NCI-H345 (cell line): ENCODE data around the gene KDELR3.

ENCODE experiments used
- DNase-seq: peaks from one replicate; lab custom pipeline; 2025; lab: John Stamatoyannopoulos, UW

KDELR3 gene

GRCh38 chr22:38467904-38468442, at the start of gene KDELR3:
KDELR3 (plus strand) TSS chr22:38468096; CDS start chr22:38468234, 138 bp downstream.
- DNase-seq, result peak; percentile 20

- DNase-seq, result no peak
Observed at GRCh38 chr22:38418589-38418988, 49.3 kb upstream of the KDELR3 start.

- DNase-seq, result peak; percentile 20
Observed at GRCh38 chr22:38419121-38419857, 48.6 kb upstream of the KDELR3 start.

- DNase-seq, result no peak
Observed at GRCh38 chr22:38419858-38420160, 48.1 kb upstream of the KDELR3 start.

- no peak for DNase-seq
Observed at GRCh38 chr22:38420734-38421133, 47.2 kb upstream of the KDELR3 start.

GRCh38 chr22:38422611-38423511, 45.0 kb upstream of the KDELR3 start:
- peak; percentile 87 for DNase-seq

- DNase-seq, result peak; percentile 70
Observed at GRCh38 chr22:38423512-38424503, 44.1 kb upstream of the KDELR3 start.

GRCh38 chr22:38424525-38425080, 43.3 kb upstream of the KDELR3 start:
- no peak for DNase-seq

- no peak for DNase-seq
Observed at GRCh38 chr22:38426628-38427027, 41.3 kb upstream of the KDELR3 start.

- no peak for DNase-seq
Observed at GRCh38 chr22:38427465-38427864, 40.4 kb upstream of the KDELR3 start.

- DNase-seq, result no peak
Observed at GRCh38 chr22:38427940-38428339, 40.0 kb upstream of the KDELR3 start.

GRCh38 chr22:38428714-38429113, 39.2 kb upstream of the KDELR3 start:
- no peak for DNase-seq

- DNase-seq, result peak; percentile 9
Observed at GRCh38 chr22:38429499-38430068, 38.3 kb upstream of the KDELR3 start.

GRCh38 chr22:38431266-38432010, 36.5 kb upstream of the KDELR3 start:
- DNase-seq, result no peak

- no peak for DNase-seq
Observed at GRCh38 chr22:38432264-38432663, 35.6 kb upstream of the KDELR3 start.

- DNase-seq, result no peak
Observed at GRCh38 chr22:38433871-38434270, 34.0 kb upstream of the KDELR3 start.

GRCh38 chr22:38435010-38435409, 32.9 kb upstream of the KDELR3 start:
- DNase-seq, result no peak

- no peak for DNase-seq
Observed at GRCh38 chr22:38435965-38436364, 31.9 kb upstream of the KDELR3 start.

GRCh38 chr22:38436629-38437395, 31.1 kb upstream of the KDELR3 start:
- no peak for DNase-seq

GRCh38 chr22:38437416-38437815, 30.5 kb upstream of the KDELR3 start:
- no peak for DNase-seq
